Heart left ventricle (tissue), 13 donors: Measurements from ENCODE around the gene LIAS.

Experiments used
- POLR2A ChIP-seq, 2 donors: fragments of 450-650 bp; IDR thresholded peaks; one replicate each; pipeline ENCODE4 v1.6.1; 2017; ENCODE audit warnings: antibody characterized with exemption in 2 of 2, mild to moderate bottlenecking in 2 of 2, moderate library complexity in 2 of 2
- TF ChIP-seq, protein P1 (sequence below), 12 donors: fragments of 200-600 bp; sonication (generic) in 4 of 12; IDR thresholded peaks; one replicate each; pipeline versions ENCODE4 v1.5.0 to v1.8.0; 2018 to 2022; ENCODE audit warnings: antibody characterized with exemption in 12 of 12, mild to moderate bottlenecking in 5 of 12
- donor health status: ischemic (EF 13 %, LVEDD 7.1; RV severe dilation, severe dysfunction).
- donor health status: DM: no; HTN: yes; CAD: no.
- donor health status: DM: no; HTN: no; CAD: no.
- donor health status: ischemic (EF 25% LVEDD 6.9; RV normal size, moderate dysfunction).
- donor health status: ischemic (EF 25% LVEDD 5.7; RV mildly dilated, moderate dysfunction).
- donor health status: ischemic (EF 35%, LVEDD 5.7; RV mildly dilated, moderate dysfunction).
- donor health status: nonischemic (EF 11% LVEDD 7.7; RV severe dilation, severe dysfunction).
- donor health status: DM: yes; HTN: yes; CAD: no.
- donor health status: PGD.
- donor health status: ischemic (EF 29% LVEDD 5.4; RV normal size, mild dysfunction).
- donor health status: nonischemic (EF 23%, LVEDD 6.1; RV moderate dilation, normal function).

DNA sequence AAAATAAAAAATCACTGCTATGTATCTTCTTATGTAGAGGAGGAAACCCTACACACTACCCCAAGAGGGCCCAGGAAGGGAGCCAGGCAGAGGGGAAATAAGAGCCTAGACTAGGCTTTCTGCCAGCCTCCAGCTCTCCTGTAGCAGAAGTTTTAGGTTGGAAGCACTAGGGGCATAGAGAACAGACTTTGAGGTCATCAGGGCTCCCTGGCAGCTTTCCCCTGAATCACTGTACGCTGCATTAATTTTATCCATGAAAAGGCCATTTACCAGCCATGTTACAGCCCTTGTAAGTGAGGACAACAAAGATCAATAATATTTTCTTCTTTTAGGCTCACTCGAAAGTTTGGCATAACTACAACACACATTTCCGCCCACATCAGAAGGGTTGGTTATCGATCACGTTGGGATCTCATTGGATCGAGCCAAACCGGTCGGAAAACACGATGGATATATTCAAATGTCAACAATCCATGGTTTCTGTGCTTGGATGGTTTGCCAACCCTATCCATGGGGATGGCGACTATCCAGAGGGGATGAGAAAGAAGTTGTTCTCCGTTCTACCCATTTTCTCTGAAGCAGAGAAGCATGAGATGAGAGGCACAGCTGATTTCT lies 24.9 kb upstream of the LIAS start:
- TF ChIP-seq, protein P1, sequence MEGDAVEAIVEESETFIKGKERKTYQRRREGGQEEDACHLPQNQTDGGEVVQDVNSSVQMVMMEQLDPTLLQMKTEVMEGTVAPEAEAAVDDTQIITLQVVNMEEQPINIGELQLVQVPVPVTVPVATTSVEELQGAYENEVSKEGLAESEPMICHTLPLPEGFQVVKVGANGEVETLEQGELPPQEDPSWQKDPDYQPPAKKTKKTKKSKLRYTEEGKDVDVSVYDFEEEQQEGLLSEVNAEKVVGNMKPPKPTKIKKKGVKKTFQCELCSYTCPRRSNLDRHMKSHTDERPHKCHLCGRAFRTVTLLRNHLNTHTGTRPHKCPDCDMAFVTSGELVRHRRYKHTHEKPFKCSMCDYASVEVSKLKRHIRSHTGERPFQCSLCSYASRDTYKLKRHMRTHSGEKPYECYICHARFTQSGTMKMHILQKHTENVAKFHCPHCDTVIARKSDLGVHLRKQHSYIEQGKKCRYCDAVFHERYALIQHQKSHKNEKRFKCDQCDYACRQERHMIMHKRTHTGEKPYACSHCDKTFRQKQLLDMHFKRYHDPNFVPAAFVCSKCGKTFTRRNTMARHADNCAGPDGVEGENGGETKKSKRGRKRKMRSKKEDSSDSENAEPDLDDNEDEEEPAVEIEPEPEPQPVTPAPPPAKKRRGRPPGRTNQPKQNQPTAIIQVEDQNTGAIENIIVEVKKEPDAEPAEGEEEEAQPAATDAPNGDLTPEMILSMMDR (IDR thresholded peaks at IDR 0.05): no peak
- TF ChIP-seq POLR2A (IDR thresholded peaks at IDR 0.05): no peak
